HepG2 (cell line): ENCODE results near the gene BASP1. TPM values are rescaled to one million over a fixed set of nuclear protein-coding genes. Genes with fewer than 3 reads are reported as not detected.

Source experiments
- ATAC-seq: fragments of 200-7000 bp; cut with Tn5 transposase; 3 replicates; pipeline ENCODE4 v1.9.1; 2020; ENCODE audit warnings: mild to moderate bottlenecking, moderate library complexity
- BruUV-seq: library from RNA; stranded (reverse); fragments of 400-500 nt; replicated peaks from 2 replicates; lab custom pipeline; 2021; lab: Mats Ljungman, UMichigan
- CTCF ChIA-PET: fragments of 300-600 bp; formaldehyde crosslinking; extraction: SDS; loops from one replicate; lab custom pipeline; 2021; ENCODE audit warnings: low total read pairs, inconsistent platforms, low intra/inter-chr PET ratio; lab: Yijun Ruan, JAX
- POLR2A ChIA-PET: fragments of 350-600 bp; sonication (Branson Sonifier 250); formaldehyde crosslinking; loops from one replicate; lab custom pipeline; 2020; ENCODE audit warnings: antibody characterized with exemption, inconsistent platforms; lab: Yijun Ruan, JAX
- DNase-seq: peaks from one replicate; pipeline ENCODE4 v3.0.0-alpha.2; 2015; ENCODE audit warnings: low spot score
- FAIRE-seq: peaks from 3 replicates; lab custom pipeline; 2011; peaks lifted over from hg19 to GRCh38; lab: Jason Lieb, UNC
- H2AFZ ChIP-seq: one replicate; pipeline ENCODE4 v1.6.1; 2011; ENCODE audit warnings: low read length, inconsistent platforms
- H3K27ac ChIP-seq: fragments of 300-600 bp; 3 replicates; pipeline ENCODE4 v1.8.0; 2011; ENCODE audit warnings: mixed run types, mild to moderate bottlenecking, mixed read lengths, low read length, inconsistent platforms; ENCODE audit not compliant: insufficient read depth; ENCODE audit errors: extremely low read length
- H3K27me3 ChIP-seq, 2 experiments: fragments of 200-600 bp in 1 of 2; 2 replicates in 1 of 2; 3 replicates in 1 of 2; pipeline versions ENCODE4 v1.6.0 to v1.8.0; 2011; ENCODE audit warnings: low read length in 2 of 2, mild to moderate bottlenecking in 2 of 2, moderate library complexity in 2 of 2, inconsistent platforms in 1 of 2; ENCODE audit not compliant: insufficient read depth in 2 of 2, control insufficient read depth in 1 of 2
- H3K36me3 ChIP-seq, 2 experiments: fragments of 200-600 bp in 1 of 2; replicated peaks in 1 of 2; 2 replicates in 1 of 2; 3 replicates in 1 of 2; pipeline versions ENCODE4 v1.5.1 to v1.8.0; 2011; ENCODE audit warnings: low read length in 2 of 2, inconsistent platforms in 1 of 2; ENCODE audit not compliant: insufficient read depth in 2 of 2, control insufficient read depth in 1 of 2
- H3K4me1 ChIP-seq: 2 replicates; pipeline ENCODE4 v1.5.1; 2012; ENCODE audit warnings: low read length, inconsistent platforms; ENCODE audit not compliant: insufficient read depth
- H3K4me2 ChIP-seq: 2 replicates; pipeline ENCODE4 v1.6.0; 2011; ENCODE audit warnings: low read depth, low read length, inconsistent platforms
- H3K4me3 ChIP-seq, 3 experiments: fragments of 200-600 bp in 1 of 3; sonication (generic), shearing (Covaris generic) in 1 of 3; replicated peaks in 1 of 3; 2 replicates each; pipeline ENCODE4 v1.5.1; 2011 to 2016; ENCODE audit warnings: low read length in 3 of 3, inconsistent platforms in 2 of 3, low read depth in 2 of 3, mild to moderate bottlenecking in 2 of 3, control low read depth in 1 of 3, mixed read lengths in 1 of 3; ENCODE audit not compliant: insufficient read depth in 1 of 3
- H3K79me2 ChIP-seq: one replicate; pipeline ENCODE4 v1.6.1; 2011; ENCODE audit warnings: low read length, inconsistent platforms; ENCODE audit not compliant: insufficient read depth
- H3K9ac ChIP-seq: 2 replicates; pipeline ENCODE4 v1.6.0; 2011; ENCODE audit warnings: mild to moderate bottlenecking, low read depth, low read length, inconsistent platforms; ENCODE audit not compliant: insufficient read depth
- H3K9me3 ChIP-seq: 2 replicates; pipeline ENCODE4 v1.5.1; 2012; ENCODE audit warnings: mild to moderate bottlenecking, low read length
- H4K20me1 ChIP-seq: 2 replicates; pipeline ENCODE4 v1.6.0; 2011; ENCODE audit warnings: inconsistent platforms, mild to moderate bottlenecking, low read length, moderate library complexity; ENCODE audit not compliant: insufficient read depth
- JUND ChIP-seq: sonication (generic); formaldehyde crosslinking; IDR thresholded peaks from 2 replicates; pipeline ENCODE4 v1.8.0; 2022; ENCODE audit warnings: mild to moderate bottlenecking, missing genetic modification reagents
- NONO ChIP-seq, 2 experiments: fragments of 450-650 bp in 1 of 2; sonication (generic) in 1 of 2; formaldehyde crosslinking in 1 of 2; IDR thresholded peaks in 1 of 2; conservative IDR thresholded peaks in 1 of 2; 2 replicates each; pipeline versions ENCODE4 v1.6.1 to v1.8.0; 2017 to 2022; ENCODE audit warnings: mild to moderate bottlenecking in 1 of 2, missing genetic modification reagents in 1 of 2, moderate library complexity in 1 of 2
- NR3C1 ChIP-seq: sonication (generic); formaldehyde crosslinking; IDR thresholded peaks from 2 replicates; pipeline ENCODE4 v1.4.0; 2020; ENCODE audit warnings: missing genetic modification reagents
- PHF21A ChIP-seq: sonication (generic); formaldehyde crosslinking; IDR thresholded peaks from 2 replicates; pipeline ENCODE4 v1.5.0; 2020; ENCODE audit warnings: mild to moderate bottlenecking, missing genetic modification reagents
- SNAPC2 ChIP-seq: sonication (generic); formaldehyde crosslinking; IDR thresholded peaks from 2 replicates; pipeline ENCODE4 v1.8.1; 2022; ENCODE audit warnings: mild to moderate bottlenecking, missing genetic modification reagents
- SRSF9 ChIP-seq: fragments of 200-400 bp; formaldehyde crosslinking; IDR thresholded peaks from 2 replicates; pipeline ENCODE4 v1.6.1; 2018; ENCODE audit warnings: borderline replicate concordance, mild to moderate bottlenecking, low read depth, low read length; ENCODE audit not compliant: insufficient read depth, poor library complexity, severe bottlenecking
- TMF1 ChIP-seq: sonication (generic); formaldehyde crosslinking; IDR thresholded peaks from 2 replicates; pipeline ENCODE4 v1.8.1; 2022; ENCODE audit warnings: low read depth, missing genetic modification reagents
- ZFP37 ChIP-seq: sonication (generic); formaldehyde crosslinking; IDR thresholded peaks from 2 replicates; pipeline ENCODE4 v1.4.0; 2020; ENCODE audit warnings: missing genetic modification reagents, borderline replicate concordance
- ZNF17 ChIP-seq: sonication (generic); formaldehyde crosslinking; IDR thresholded peaks from 2 replicates; pipeline ENCODE4 v1.5.0; 2020; ENCODE audit warnings: mild to moderate bottlenecking, missing genetic modification reagents
- ZNF451 ChIP-seq: sonication (generic); formaldehyde crosslinking; IDR thresholded peaks from 2 replicates; pipeline ENCODE4 v1.5.0; 2020; ENCODE audit warnings: mild to moderate bottlenecking, missing genetic modification reagents
- ZSCAN31 ChIP-seq: sonication (generic); formaldehyde crosslinking; IDR thresholded peaks from 2 replicates; pipeline ENCODE4 v1.5.0; 2020; ENCODE audit warnings: low read depth, mild to moderate bottlenecking, missing genetic modification reagents
- ZSCAN5A ChIP-seq: sonication (generic); formaldehyde crosslinking; IDR thresholded peaks from 2 replicates; pipeline ENCODE4 v1.8.0; 2022; ENCODE audit warnings: mild to moderate bottlenecking, missing genetic modification reagents, borderline replicate concordance
- WGBS: methylation state at CpG from one replicate; pipeline ENCODE4 v1.1.6; 2017; ENCODE audit warnings: low lambda C conversion rate; 5-methylcytosine and 5-hydroxymethylcytosine counted together
- in situ Hi-C: cut with HindIII; loops from 2 replicates; pipeline ENCODE4 v1.10.0; 2017; ENCODE audit warnings: low pct_unique_long_range_greater_than_20kb; ENCODE audit not compliant: extremely low pct_ligation_motif_present
- intact Hi-C: fragments of 100-400 bp; cut with micrococcal nuclease; formaldehyde crosslinking; loops from one replicate; pipeline ENCODE4 v1.10.0; 2022; ENCODE audit not compliant: unreplicated experiment
- polyA plus RNA-seq, 8 experiments: library from polyadenylated mRNA; depleted of rRNA in 3 of 8; stranded (reverse) in 7 of 8; unstranded in 1 of 8; fragments of >200 nt; fragmentation: Illumina TruSeq in 4 of 8; extraction: Trizol in 4 of 8; gene quantifications; 2 replicates each; pipeline versions ENCODE4 v1.2.1 to v1.2.3, GENCODE V29; 2011 to 2016; ENCODE audit warnings: low read depth in 4 of 8, missing spikeins in 1 of 8, mixed read lengths in 1 of 8; ENCODE audit not compliant: insufficient read depth in 1 of 8
- total RNA-seq, 5 experiments: library from RNA; depleted of rRNA; stranded (reverse); fragments of >200 nt; fragmentation: Illumina TruSeq; extraction: Trizol; gene quantifications; 2 replicates each; pipeline ENCODE4 v1.2.3, GENCODE V29; 2016; ENCODE audit warnings: low read depth in 1 of 5
- TF ChIP-seq, protein P1 (sequence below): sonication (generic); formaldehyde crosslinking; IDR thresholded peaks from 2 replicates; pipeline ENCODE4 v1.8.1; 2022; ENCODE audit warnings: low read depth, mild to moderate bottlenecking, missing genetic modification reagents

The BASP1 gene
- total and polyA plus RNA-seq, 2 of the 13 experiments (the other 11 are each of a cell fraction or from before 2014, with no cell fraction given), result 0.04 TPM; not detected in 1

- H3K79me2 ChIP-seq, result no peaks in the 10 kb centered on the region
- intact Hi-C loops, result no loop called here
- no peaks in the 10 kb centered on the region for H4K20me1 ChIP-seq
- TF ChIP-seq TMF1 (CRISPR knock-in tag), result no peak
- no peak for TF ChIP-seq NONO (IDR thresholded peaks at IDR 0.05)
- no peak for TF ChIP-seq NONO (CRISPR knock-in tag; conservative IDR thresholded peaks at IDR 0.05)
- no peak for TF ChIP-seq JUND (CRISPR knock-in tag)
- no peak for TF ChIP-seq SNAPC2
- POLR2A ChIA-PET, result no interaction called here
- H3K27me3 ChIP-seq, result peaks cover 0 to 4% of the 10 kb centered on the region in 2 experiments; a peak in 1 of 5 replicates
- H3K9me3 ChIP-seq, result no peaks in the 10 kb centered on the region
- FAIRE-seq (no peak), DNase-seq (no peak), ATAC-seq (no peak)
- no peaks in the 10 kb centered on the region for H3K36me3 ChIP-seq
- no peak overlapping the region for H3K27ac ChIP-seq
- CTCF ChIA-PET, result no interaction called here
- H2AFZ ChIP-seq, result no peak overlapping the region
- BruUV-seq, result no TSS peak
- 24% methylated on average over 2 of the region's 4 CpGs for WGBS
- H3K9ac ChIP-seq, result no peak overlapping the region
- H3K4me3 ChIP-seq, result no peak overlapping the region
- no peak overlapping the region for H3K4me2 ChIP-seq
- in situ Hi-C loops, result loop anchor here (5.0 to 10.0 kb wide), 2 partner anchors 251 to 394 kb away; partner anchors contain the start of gene MYO10
- no peaks in the 10 kb centered on the region for H3K4me1 ChIP-seq
Measured at GRCh38 chr5:17186256-17186655, 31.2 kb upstream of the BASP1 start.

GRCh38 chr5:17187011-17187785 is 30.2 kb upstream of the BASP1 start:
- H3K9me3 ChIP-seq, result no peaks in the 10 kb centered on the region
- H3K9ac ChIP-seq, result no peak overlapping the region
- POLR2A ChIA-PET, result no interaction called here
- in situ Hi-C loops (loop anchor here (5.0 to 10.0 kb wide), 2 partner anchors 252 to 395 kb away; partner anchors contain the start of gene MYO10), intact Hi-C loops (no loop called here)
- H4K20me1 ChIP-seq, result no peaks in the 10 kb centered on the region
- ATAC-seq, result no peak
- TF ChIP-seq ZFP37 (CRISPR knock-in tag) (no peak), ZSCAN31 (CRISPR knock-in tag) (no peak), ZSCAN5A (CRISPR knock-in tag) (no peak), ZNF17 (CRISPR knock-in tag) (no peak), PHF21A (no peak), ZNF451 (CRISPR knock-in tag) (no peak), NR3C1 (CRISPR knock-in tag) (no peak), SRSF9 (no peak)
- TF ChIP-seq, protein P1, sequence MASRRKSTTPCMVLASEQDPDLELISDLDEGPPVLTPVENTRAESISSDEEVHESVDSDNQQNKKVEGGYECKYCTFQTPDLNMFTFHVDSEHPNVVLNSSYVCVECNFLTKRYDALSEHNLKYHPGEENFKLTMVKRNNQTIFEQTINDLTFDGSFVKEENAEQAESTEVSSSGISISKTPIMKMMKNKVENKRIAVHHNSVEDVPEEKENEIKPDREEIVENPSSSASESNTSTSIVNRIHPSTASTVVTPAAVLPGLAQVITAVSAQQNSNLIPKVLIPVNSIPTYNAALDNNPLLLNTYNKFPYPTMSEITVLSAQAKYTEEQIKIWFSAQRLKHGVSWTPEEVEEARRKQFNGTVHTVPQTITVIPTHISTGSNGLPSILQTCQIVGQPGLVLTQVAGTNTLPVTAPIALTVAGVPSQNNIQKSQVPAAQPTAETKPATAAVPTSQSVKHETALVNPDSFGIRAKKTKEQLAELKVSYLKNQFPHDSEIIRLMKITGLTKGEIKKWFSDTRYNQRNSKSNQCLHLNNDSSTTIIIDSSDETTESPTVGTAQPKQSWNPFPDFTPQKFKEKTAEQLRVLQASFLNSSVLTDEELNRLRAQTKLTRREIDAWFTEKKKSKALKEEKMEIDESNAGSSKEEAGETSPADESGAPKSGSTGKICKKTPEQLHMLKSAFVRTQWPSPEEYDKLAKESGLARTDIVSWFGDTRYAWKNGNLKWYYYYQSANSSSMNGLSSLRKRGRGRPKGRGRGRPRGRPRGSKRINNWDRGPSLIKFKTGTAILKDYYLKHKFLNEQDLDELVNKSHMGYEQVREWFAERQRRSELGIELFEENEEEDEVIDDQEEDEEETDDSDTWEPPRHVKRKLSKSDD (CRISPR knock-in tag), result no peak
- TF ChIP-seq, all 625 proteins: peak for 0
- Histone ChIP-seq H3K4me2 (no peak overlapping the region), H3K36me3 (no peaks in the 10 kb centered on the region), H3K4me1 (no peaks in the 10 kb centered on the region), H3K79me2 (no peaks in the 10 kb centered on the region), H3K4me3 (no peak overlapping the region), H3K27me3 (peaks cover 0 to 4% of the 10 kb centered on the region in 2 experiments; a peak in 1 of 5 replicates), H3K27ac (no peak overlapping the region), H2AFZ (no peak overlapping the region)
- no peak for DNase-seq
- WGBS, result 62% methylated on average over 7 of the region's 7 CpGs
- FAIRE-seq, result no peak
- CTCF ChIA-PET, result interaction anchor here (1.0 kb wide), 1 partner anchor 396 kb away, joined by 3 read pairs; no protein-coding TSS in a partner anchor
- no TSS peak for BruUV-seq
